ENCODE measurements around the gene EIF3A.
"Not testable (repeated sequence)": the region's sequence is repeated elsewhere in the genome, so short reads cannot be mapped to it uniquely, and the experiment has no call there.

GRCh38 chr10:119028445-119028899 lies 52.1 kb downstream of the EIF3A start:
- not testable (repeated sequence) for TF ChIP-seq CTCF (IDR thresholded peaks at IDR 0.05; ENCODE audit: low read length); EZH2 (IDR thresholded peaks at IDR 0.05; ENCODE audit: borderline replicate concordance, low read length)
